Measurements from ENCODE around the gene BCL2L1.
"Not testable (repeated sequence)": the region's sequence is repeated elsewhere in the genome, so short reads cannot be mapped to it uniquely, and the experiment has no call there.

Gene BCL2L1

GRCh38 chr20:31668944-31669343 is 53.7 kb downstream of the BCL2L1 start:
- Histone ChIP-seq H3K4me1 (ENCODE audit: control extremely low read depth in 1 of 4, control insufficient read depth in 4 of 4, insufficient read depth in 4 of 4, low read length in 3 of 4) (peaks cover 6 to 68% (median 57%) of the 10 kb centered on the region in 4 experiments), H3K27ac (ENCODE audit: insufficient read depth in 1 of 2, low read depth in 1 of 2, low read length in 2 of 2, poor library complexity in 1 of 2, severe bottlenecking in 2 of 2) (peak overlapping the region in 1 of 2 experiments; percentile 63), H3K36me3 (ENCODE audit: control insufficient read depth in 4 of 4, insufficient read depth in 4 of 4, low read length in 3 of 4) (peaks cover under 1 to 25% (median 22%) of the 10 kb centered on the region in 4 experiments)
- H3K9me3 ChIP-seq (ENCODE audit: control extremely low read depth in 1 of 5, control insufficient read depth in 4 of 5, insufficient read depth in 2 of 5, low read depth in 1 of 5, low read length in 4 of 5); H3K27me3 ChIP-seq (replicated peaks in 2 of 5; ENCODE audit: control insufficient read depth in 4 of 5, insufficient read depth in 5 of 5, low read length in 4 of 5); DNase-seq; H3K4me3 ChIP-seq (ENCODE audit: control insufficient read depth in 1 of 7, extremely low read depth in 1 of 7, insufficient read depth in 4 of 7, low read depth in 2 of 7, low read length in 6 of 7): not testable (repeated sequence)
- ChIA-PET POLR2A (interaction anchor here (1.2 kb wide), 1 partner anchor 53 kb away, joined by 4 read pairs; no protein-coding TSS in a partner anchor), CTCF (interaction anchor here (1.2 to 6.3 kb wide), 3 partner anchors 11 to 99 kb away, joined by 3 to 48 read pairs (median 3); partner anchors contain the start of gene BCL2L1)
- WGBS (ENCODE audit: insufficient coverage), result 100% methylated on average over 2 of the region's 2 CpGs

- Histone ChIP-seq H3K4me1 (ENCODE audit: control extremely low read depth in 1 of 4, control insufficient read depth in 4 of 4, insufficient read depth in 4 of 4, low read length in 3 of 4) (peaks cover 3 to 56% (median 45%) of the 10 kb centered on the region in 4 experiments), H3K9me3 (ENCODE audit: control extremely low read depth in 1 of 5, control insufficient read depth in 4 of 5, insufficient read depth in 2 of 5, low read depth in 1 of 5, low read length in 4 of 5) (no peaks in the 10 kb centered on the region), H3K27ac (ENCODE audit: insufficient read depth in 1 of 2, low read depth in 1 of 2, low read length in 2 of 2, poor library complexity in 1 of 2, severe bottlenecking in 2 of 2) (peak overlapping the region in 1 of 2 experiments; percentile 27), H3K27me3 (replicated peaks in 2 of 5; ENCODE audit: control insufficient read depth in 4 of 5, insufficient read depth in 5 of 5, low read length in 4 of 5) (no peaks in the 10 kb centered on the region), H3K36me3 (ENCODE audit: control insufficient read depth in 4 of 4, insufficient read depth in 4 of 4, low read length in 3 of 4) (peaks cover 2 to 25% (median 22%) of the 10 kb centered on the region in 4 experiments), H3K4me3 (ENCODE audit: control insufficient read depth in 1 of 7, extremely low read depth in 1 of 7, insufficient read depth in 4 of 7, low read depth in 2 of 7, low read length in 6 of 7) (peak overlapping the region in 1 of 7 experiments; percentile 19)
- POLR2A ChIA-PET, result interaction anchor here (0.6 kb wide), 1 partner anchor 56 kb away, joined by 3 read pairs; the partner anchor contains the start of gene BCL2L1
- DNase-seq, result peak; percentile 74 to 87 (median 82)
- 66% methylated on average over 10 of the region's 15 CpGs for WGBS (ENCODE audit: insufficient coverage)
- CTCF ChIA-PET, result interaction anchor here (1.0 to 6.3 kb wide), 4 partner anchors 27 to 69 kb away, joined by 3 to 48 read pairs (median 4); partner anchors contain the start of gene BCL2L1
Observed at GRCh38 chr20:31667315-31668285, 55.1 kb downstream of the BCL2L1 start.

GRCh38 chr20:31666258-31667042 is 56.2 kb downstream of the BCL2L1 start:
- H3K27ac ChIP-seq (ENCODE audit: insufficient read depth in 1 of 2, low read depth in 1 of 2, low read length in 2 of 2, poor library complexity in 1 of 2, severe bottlenecking in 2 of 2), result peak overlapping the region in 1 of 2 experiments; percentile 46
- POLR2A ChIA-PET, result no interaction called here
- CTCF ChIA-PET, result interaction anchor here (0.6 to 10.0 kb wide), 7 partner anchors 10 to 103 kb away, joined by 3 to 280 read pairs (median 5); partner anchors contain the start of gene BCL2L1

GRCh38 chr20:31665753-31666152 is 56.9 kb downstream of the BCL2L1 start:
- H3K27me3 ChIP-seq (replicated peaks in 2 of 5; ENCODE audit: control insufficient read depth in 4 of 5, insufficient read depth in 5 of 5, low read length in 4 of 5), result no peaks in the 10 kb centered on the region
- ChIA-PET CTCF (interaction anchor here (0.6 to 10.0 kb wide), 6 partner anchors 10 to 103 kb away, joined by 3 to 280 read pairs (median 16); partner anchors contain the start of gene BCL2L1), POLR2A (no interaction called here)
- no peak overlapping the region for H3K4me3 ChIP-seq (ENCODE audit: control insufficient read depth in 1 of 7, extremely low read depth in 1 of 7, insufficient read depth in 4 of 7, low read depth in 2 of 7, low read length in 6 of 7)
- peak overlapping the region in 1 of 2 experiments; percentile 43 for H3K27ac ChIP-seq (ENCODE audit: insufficient read depth in 1 of 2, low read depth in 1 of 2, low read length in 2 of 2, poor library complexity in 1 of 2, severe bottlenecking in 2 of 2)
- no peaks in the 10 kb centered on the region for H3K9me3 ChIP-seq (ENCODE audit: control extremely low read depth in 1 of 5, control insufficient read depth in 4 of 5, insufficient read depth in 2 of 5, low read depth in 1 of 5, low read length in 4 of 5)
- no peak for DNase-seq
- peaks cover 2 to 22% (median 21%) of the 10 kb centered on the region in 4 experiments for H3K36me3 ChIP-seq (ENCODE audit: control insufficient read depth in 4 of 4, insufficient read depth in 4 of 4, low read length in 3 of 4)
- H3K4me1 ChIP-seq (ENCODE audit: control extremely low read depth in 1 of 4, control insufficient read depth in 4 of 4, insufficient read depth in 4 of 4, low read length in 3 of 4), result peaks cover 0 to 57% (median 47%) of the 10 kb centered on the region in 4 experiments
- WGBS (ENCODE audit: insufficient coverage), result 97% methylated on average over 9 of the region's 10 CpGs

More at GRCh38 chr20:31666258-31667042, 56.2 kb downstream of the BCL2L1 start:
- 59% methylated on average over 7 of the region's 7 CpGs for WGBS (ENCODE audit: insufficient coverage)
- no peaks in the 10 kb centered on the region for H3K9me3 ChIP-seq (ENCODE audit: control extremely low read depth in 1 of 5, control insufficient read depth in 4 of 5, insufficient read depth in 2 of 5, low read depth in 1 of 5, low read length in 4 of 5)
- H3K27me3 ChIP-seq (replicated peaks in 2 of 5; ENCODE audit: control insufficient read depth in 4 of 5, insufficient read depth in 5 of 5, low read length in 4 of 5), result no peaks in the 10 kb centered on the region
- H3K4me3 ChIP-seq (ENCODE audit: control insufficient read depth in 1 of 7, extremely low read depth in 1 of 7, insufficient read depth in 4 of 7, low read depth in 2 of 7, low read length in 6 of 7), result peak overlapping the region in 3 of 7 experiments; percentile 4 to 21 (median 20)
- peaks cover 0 to 58% (median 49%) of the 10 kb centered on the region in 4 experiments for H3K4me1 ChIP-seq (ENCODE audit: control extremely low read depth in 1 of 4, control insufficient read depth in 4 of 4, insufficient read depth in 4 of 4, low read length in 3 of 4)
- H3K36me3 ChIP-seq (ENCODE audit: control insufficient read depth in 4 of 4, insufficient read depth in 4 of 4, low read length in 3 of 4), result peaks cover 2 to 25% (median 22%) of the 10 kb centered on the region in 4 experiments
- peak; percentile 56 to 88 (median 83) for DNase-seq

GRCh38 chr20:31664696-31665354 is 57.8 kb downstream of the BCL2L1 start:
- no peak overlapping the region for H3K4me3 ChIP-seq (ENCODE audit: control insufficient read depth in 1 of 7, extremely low read depth in 1 of 7, insufficient read depth in 4 of 7, low read depth in 2 of 7, low read length in 6 of 7)
- CTCF ChIA-PET, result interaction anchor here (0.7 to 10.0 kb wide), 17 partner anchors 7 to 107 kb away, joined by 3 to 280 read pairs (median 3); partner anchors contain the start of gene BCL2L1
- no CpG with 5 or more reads among the region's 2 CpGs for WGBS (ENCODE audit: insufficient coverage)
- H3K4me1 ChIP-seq (ENCODE audit: control extremely low read depth in 1 of 4, control insufficient read depth in 4 of 4, insufficient read depth in 4 of 4, low read length in 3 of 4), result peaks cover 0 to 52% (median 37%) of the 10 kb centered on the region in 4 experiments
- peak overlapping the region in 1 of 2 experiments; percentile 43 for H3K27ac ChIP-seq (ENCODE audit: insufficient read depth in 1 of 2, low read depth in 1 of 2, low read length in 2 of 2, poor library complexity in 1 of 2, severe bottlenecking in 2 of 2)
- H3K9me3 ChIP-seq (ENCODE audit: control extremely low read depth in 1 of 5, control insufficient read depth in 4 of 5, insufficient read depth in 2 of 5, low read depth in 1 of 5, low read length in 4 of 5), result no peaks in the 10 kb centered on the region
- no peak for DNase-seq
- POLR2A ChIA-PET, result interaction anchor here (1.5 kb wide), 1 partner anchor 58 kb away, joined by 10 read pairs; no protein-coding TSS in a partner anchor
- peaks cover 2 to 22% (median 19%) of the 10 kb centered on the region in 4 experiments for H3K36me3 ChIP-seq (ENCODE audit: control insufficient read depth in 4 of 4, insufficient read depth in 4 of 4, low read length in 3 of 4)
- H3K27me3 ChIP-seq (replicated peaks in 2 of 5; ENCODE audit: control insufficient read depth in 4 of 5, insufficient read depth in 5 of 5, low read length in 4 of 5), result no peaks in the 10 kb centered on the region
